A673 (cell line): ENCODE measurements around the gene DCLK2. TPM values are rescaled to one million over a fixed set of nuclear protein-coding genes. Genes with fewer than 3 reads are reported as not detected.

Source experiments
- BruUV-seq: library from RNA; stranded (reverse); fragments of 400-500 nt; replicated peaks from 2 replicates; lab custom pipeline; 2021; lab: Mats Ljungman, UMichigan
- CTCF ChIA-PET: fragments of 300-600 bp; sonication (Branson Sonifier 250); formaldehyde crosslinking; loops from one replicate; lab custom pipeline; 2022; ENCODE audit warnings: antibody characterized with exemption; lab: Charles Lee
- POLR2A ChIA-PET: fragments of 300-600 bp; sonication (Branson Sonifier 250); formaldehyde crosslinking; loops from one replicate; lab custom pipeline; 2022; ENCODE audit warnings: antibody characterized with exemption; ENCODE audit not compliant: low non-redundant PET; lab: Charles Lee
- DNase-seq: peaks from one replicate; pipeline ENCODE4 v3.0.0-alpha.2; 2015; ENCODE audit warnings: low spot score
- H3K27ac ChIP-seq: fragments of 200-600 bp; sonication (generic); 2 replicates; pipeline ENCODE4 v1.5.1; 2016; ENCODE audit warnings: mixed run types, low read depth, mild to moderate bottlenecking, mixed read lengths, antibody characterized with exemption, low read length; ENCODE audit not compliant: poor library complexity, severe bottlenecking
- H3K27me3 ChIP-seq: fragments of 200-600 bp; sonication (generic); replicated peaks from 2 replicates; pipeline ENCODE4 v1.6.1; 2017; ENCODE audit warnings: mixed run types, low read depth, mild to moderate bottlenecking, mixed read lengths, antibody characterized with exemption, low read length; ENCODE audit not compliant: insufficient read depth, poor library complexity
- H3K36me3 ChIP-seq: fragments of 200-600 bp; sonication (generic); 2 replicates; pipeline ENCODE4 v1.6.1; 2016; ENCODE audit warnings: mixed run types, mild to moderate bottlenecking, mixed read lengths, antibody characterized with exemption, low read length; ENCODE audit not compliant: insufficient read depth, poor library complexity, severe bottlenecking
- H3K4me1 ChIP-seq: fragments of 200-600 bp; sonication (generic); 2 replicates; pipeline ENCODE4 v1.6.1; 2017; ENCODE audit warnings: mixed run types, mild to moderate bottlenecking, mixed read lengths, antibody characterized with exemption, low read length; ENCODE audit not compliant: insufficient read depth, poor library complexity, severe bottlenecking
- H3K4me3 ChIP-seq: fragments of 200-600 bp; sonication (generic); 2 replicates; pipeline ENCODE4 v1.5.1; 2016; ENCODE audit warnings: low read depth, mixed run types, mild to moderate bottlenecking, mixed read lengths, low read length; ENCODE audit not compliant: poor library complexity, severe bottlenecking
- H3K9me3 ChIP-seq: fragments of 200-600 bp; sonication (generic); 2 replicates; pipeline ENCODE4 v1.6.1; 2016; ENCODE audit warnings: mixed run types, low read depth, mild to moderate bottlenecking, mixed read lengths, antibody characterized with exemption, low read length; ENCODE audit not compliant: poor library complexity, severe bottlenecking
- EZH2 ChIP-seq: fragments of 200-600 bp; sonication (generic); IDR thresholded peaks from 2 replicates; pipeline ENCODE4 v1.6.1; 2017; ENCODE audit warnings: borderline replicate concordance, low read depth, mild to moderate bottlenecking, mixed read lengths, antibody characterized with exemption, low read length; ENCODE audit not compliant: poor library complexity, severe bottlenecking
- intact Hi-C: fragments of 100-400 bp; cut with micrococcal nuclease; formaldehyde crosslinking; loops from one replicate; pipeline ENCODE4 v1.10.0; 2022; ENCODE audit not compliant: unreplicated experiment
- total RNA-seq: library from RNA; stranded (reverse); gene quantifications from 2 replicates; pipeline ENCODE4 v1.2.3, GENCODE V29; 2021
- TF ChIP-seq, protein P1 (sequence below): fragments of 300-800, 200-600 bp; sonication (generic); conservative IDR thresholded peaks from 2 replicates; pipeline ENCODE4 v1.5.1; 2017; ENCODE audit warnings: low read depth, mild to moderate bottlenecking, antibody characterized with exemption, low read length, moderate library complexity, mixed read lengths

DCLK2 gene
- total RNA-seq, 1 experiment from 2014 or later, result 4.9 TPM

- no peak for DNase-seq
- Histone ChIP-seq H3K9me3 (no peaks in the 10 kb centered on the region), H3K4me3 (no peak overlapping the region), H3K27ac (no peak overlapping the region), H3K27me3 (no peaks in the 10 kb centered on the region), H3K36me3 (no peaks in the 10 kb centered on the region), H3K4me1 (no peaks in the 10 kb centered on the region)
- ChIA-PET CTCF (no interaction called here), POLR2A (no interaction called here)
- TF ChIP-seq, protein P1, sequence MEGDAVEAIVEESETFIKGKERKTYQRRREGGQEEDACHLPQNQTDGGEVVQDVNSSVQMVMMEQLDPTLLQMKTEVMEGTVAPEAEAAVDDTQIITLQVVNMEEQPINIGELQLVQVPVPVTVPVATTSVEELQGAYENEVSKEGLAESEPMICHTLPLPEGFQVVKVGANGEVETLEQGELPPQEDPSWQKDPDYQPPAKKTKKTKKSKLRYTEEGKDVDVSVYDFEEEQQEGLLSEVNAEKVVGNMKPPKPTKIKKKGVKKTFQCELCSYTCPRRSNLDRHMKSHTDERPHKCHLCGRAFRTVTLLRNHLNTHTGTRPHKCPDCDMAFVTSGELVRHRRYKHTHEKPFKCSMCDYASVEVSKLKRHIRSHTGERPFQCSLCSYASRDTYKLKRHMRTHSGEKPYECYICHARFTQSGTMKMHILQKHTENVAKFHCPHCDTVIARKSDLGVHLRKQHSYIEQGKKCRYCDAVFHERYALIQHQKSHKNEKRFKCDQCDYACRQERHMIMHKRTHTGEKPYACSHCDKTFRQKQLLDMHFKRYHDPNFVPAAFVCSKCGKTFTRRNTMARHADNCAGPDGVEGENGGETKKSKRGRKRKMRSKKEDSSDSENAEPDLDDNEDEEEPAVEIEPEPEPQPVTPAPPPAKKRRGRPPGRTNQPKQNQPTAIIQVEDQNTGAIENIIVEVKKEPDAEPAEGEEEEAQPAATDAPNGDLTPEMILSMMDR, result no peak
- no peak for TF ChIP-seq EZH2
- intact Hi-C loops, result no loop called here
- BruUV-seq, result no TSS peak
Observed at GRCh38 chr4:150286656-150287055, 208.4 kb downstream of the DCLK2 start.

- intact Hi-C loops, result no loop called here
- TF ChIP-seq, protein P1, result no peak
- TF ChIP-seq EZH2, result no peak
- DNase-seq, result no peak
- Histone ChIP-seq H3K36me3 (no peaks in the 10 kb centered on the region), H3K27ac (no peak overlapping the region), H3K4me1 (no peaks in the 10 kb centered on the region), H3K27me3 (no peaks in the 10 kb centered on the region), H3K9me3 (no peaks in the 10 kb centered on the region), H3K4me3 (no peak overlapping the region)
- BruUV-seq, result no TSS peak
- CTCF ChIA-PET, result no interaction called here
- POLR2A ChIA-PET, result no interaction called here
Observed at GRCh38 chr4:150289198-150289597, 211.0 kb downstream of the DCLK2 start.

DNA sequence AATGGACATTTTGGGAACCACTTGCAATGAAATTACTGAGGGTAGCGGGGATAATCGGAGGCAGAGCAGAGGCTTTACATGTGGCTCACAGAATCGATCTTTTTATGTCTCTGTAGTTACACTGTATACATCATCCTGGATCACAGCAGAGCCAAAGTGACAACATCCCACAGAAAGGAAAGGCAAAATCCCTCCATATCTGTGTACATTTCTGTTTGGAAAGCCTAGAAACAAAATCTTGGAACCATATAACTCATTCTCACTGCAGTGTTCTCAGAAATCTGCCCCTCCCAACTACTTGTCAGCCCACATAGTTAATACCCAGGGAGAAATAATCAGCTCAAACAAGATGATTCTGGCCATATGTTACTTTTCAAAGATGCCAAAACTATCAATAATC is 211.6 kb downstream of the DCLK2 start:
- no peak for DNase-seq
- intact Hi-C loops, result loop anchor here (10.0 kb wide), 1 partner anchor 675 kb away; no protein-coding TSS in a partner anchor
- TF ChIP-seq, protein P1, result no peak
- TF ChIP-seq EZH2, result no peak
- ChIA-PET POLR2A (no interaction called here), CTCF (no interaction called here)
- no peak overlapping the region for H3K4me3 ChIP-seq
- H3K27me3 ChIP-seq, result no peaks in the 10 kb centered on the region
- no peaks in the 10 kb centered on the region for H3K36me3 ChIP-seq
- H3K9me3 ChIP-seq, result no peaks in the 10 kb centered on the region
- no peak overlapping the region for H3K27ac ChIP-seq
- no peaks in the 10 kb centered on the region for H3K4me1 ChIP-seq
- no TSS peak for BruUV-seq
